HG02884 (cell line): ENCODE data around the gene DRG2.

ENCODE experiments used
- ATAC-seq: cut with Tn5 transposase; IDR thresholded peaks from one replicate; pipeline ENCODE4 v1.9.1; 2021; ENCODE audit warnings: mild to moderate bottlenecking, moderate library complexity; ENCODE audit not compliant: unreplicated experiment

The DRG2 gene

DNA sequence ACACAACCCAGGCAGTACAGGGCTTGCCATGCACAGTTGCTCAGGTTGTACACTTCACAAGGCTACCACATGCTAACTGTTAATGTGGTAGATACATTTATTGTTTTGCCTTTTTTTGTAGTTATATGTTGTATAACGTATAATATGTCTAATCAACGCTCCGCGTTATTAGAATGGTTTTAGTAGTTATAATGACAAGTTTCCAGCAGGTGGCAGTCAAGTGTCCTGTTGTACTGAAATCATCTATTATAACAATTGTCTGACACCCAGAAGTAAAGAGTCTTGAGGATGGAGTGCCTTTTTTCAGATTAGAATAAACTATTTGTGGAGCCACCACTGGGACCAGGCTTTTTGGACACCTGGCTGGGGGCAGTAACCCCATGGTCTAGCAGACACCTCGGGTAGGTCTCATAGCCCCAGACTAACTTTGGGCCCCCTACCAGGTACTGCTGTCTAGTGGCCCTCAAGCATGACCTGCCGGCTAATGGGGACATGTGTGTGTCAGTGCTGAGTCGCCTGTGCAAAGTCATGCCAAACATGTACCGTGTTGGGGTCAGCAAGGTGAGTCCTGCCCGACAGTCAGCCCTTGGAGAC lies 53.6 kb downstream of the DRG2 start:
- no peak for ATAC-seq

DNA sequence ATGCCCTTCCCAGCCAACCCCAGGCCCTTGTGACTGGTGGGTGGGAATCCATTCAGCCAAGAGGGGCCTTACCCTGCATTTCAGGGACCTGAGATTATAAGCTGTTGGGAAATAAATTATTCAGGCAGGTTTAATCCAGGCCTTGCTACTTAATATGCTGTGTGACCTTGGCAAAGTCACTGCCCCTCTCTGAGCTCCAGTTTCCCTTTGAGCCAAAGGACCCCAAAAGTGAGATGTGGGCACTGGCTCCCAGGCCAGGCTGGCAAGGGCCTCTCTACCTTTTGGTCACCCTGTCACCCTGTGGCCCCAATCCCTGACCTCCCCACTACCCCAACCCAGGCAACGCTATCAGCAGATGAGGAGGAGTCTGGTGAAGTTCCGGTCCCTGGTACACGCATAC lies 54.7 kb downstream of the DRG2 start:
- no peak for ATAC-seq

DNA sequence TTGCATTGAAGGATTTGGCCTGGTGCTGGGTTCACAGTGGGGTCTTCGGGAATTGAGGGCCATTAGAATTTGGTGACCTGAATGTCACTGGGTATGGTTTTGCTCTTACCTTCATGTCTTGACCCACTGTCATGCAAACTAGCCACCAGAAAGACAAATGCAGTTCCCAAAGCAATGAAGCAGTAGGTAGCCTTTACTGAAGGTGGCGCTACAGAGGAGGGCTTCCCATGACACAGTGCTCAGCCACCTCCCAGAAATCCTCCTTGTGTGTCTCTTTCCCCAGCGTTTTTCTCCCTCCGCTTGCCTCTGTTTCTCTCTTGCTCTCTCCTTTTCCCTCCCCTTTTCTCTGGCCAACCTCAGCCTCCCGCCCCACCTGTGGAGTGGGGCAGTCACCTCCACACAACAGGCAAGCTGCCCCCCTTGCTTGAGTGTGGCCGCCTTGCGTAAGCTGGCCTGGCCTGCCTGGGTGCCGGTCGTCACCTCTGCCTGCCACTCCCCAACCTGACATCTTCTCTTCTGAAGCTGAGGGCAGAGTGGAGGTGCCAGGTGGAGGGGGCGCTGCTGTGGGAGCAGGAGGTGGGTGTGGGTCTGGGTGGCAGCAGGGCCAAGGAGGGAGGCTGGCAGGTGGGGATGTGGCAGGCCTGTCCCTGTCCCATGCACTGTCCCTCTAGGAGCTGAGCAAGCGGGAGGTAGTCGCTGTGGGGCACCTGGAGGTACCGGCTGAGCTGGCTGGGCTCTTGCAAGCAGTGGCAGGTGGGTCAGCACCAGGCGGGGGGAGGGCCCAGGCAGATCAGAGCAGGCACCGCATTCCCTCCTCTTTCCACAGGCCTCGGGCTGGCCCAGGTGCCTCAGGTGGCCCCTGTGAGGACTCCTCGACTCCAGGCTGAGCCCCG lies 55.5 kb downstream of the DRG2 start:
- ATAC-seq = no peak

DNA sequence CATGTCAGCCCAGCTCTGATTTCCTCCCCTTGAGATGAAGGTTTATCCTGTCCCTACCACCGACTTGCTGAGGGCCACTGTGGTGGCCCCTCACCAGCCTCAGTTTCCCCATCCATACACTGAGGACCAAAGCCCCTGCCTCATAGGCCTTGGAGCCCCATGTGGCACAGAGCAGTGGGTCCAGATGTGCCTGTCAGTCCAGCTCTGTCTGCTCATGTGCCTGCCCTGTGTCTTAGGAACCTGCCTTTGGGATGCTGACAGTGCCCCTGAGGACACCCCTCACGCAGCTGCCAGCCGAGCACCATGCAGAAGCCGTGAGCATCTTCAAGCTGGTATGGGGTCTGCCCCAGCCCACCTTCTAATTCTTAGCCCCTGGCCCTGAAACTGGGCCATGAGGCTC lies 56.5 kb downstream of the DRG2 start:
- ATAC-seq = no peak

DNA sequence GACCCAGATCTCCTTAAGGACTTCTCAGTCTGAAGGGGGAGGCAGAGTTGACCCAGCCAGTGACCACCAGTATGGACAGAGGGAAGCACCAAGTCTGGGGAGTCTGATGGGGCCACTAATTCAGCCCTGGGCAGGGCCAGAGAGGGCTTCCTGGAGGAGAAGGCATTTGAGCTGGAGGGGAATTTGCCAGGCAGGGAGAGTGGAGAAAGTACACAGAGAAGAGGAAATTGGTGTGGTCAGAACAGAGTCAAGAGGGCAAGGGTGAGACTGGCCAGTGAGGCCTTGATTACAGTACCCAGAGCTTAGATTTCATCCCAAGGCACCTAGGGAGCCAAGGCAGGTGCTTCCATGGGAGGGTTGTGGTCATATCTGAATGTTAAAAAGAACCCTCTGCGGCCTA lies 57.1 kb downstream of the DRG2 start:
- no peak for ATAC-seq

DNA sequence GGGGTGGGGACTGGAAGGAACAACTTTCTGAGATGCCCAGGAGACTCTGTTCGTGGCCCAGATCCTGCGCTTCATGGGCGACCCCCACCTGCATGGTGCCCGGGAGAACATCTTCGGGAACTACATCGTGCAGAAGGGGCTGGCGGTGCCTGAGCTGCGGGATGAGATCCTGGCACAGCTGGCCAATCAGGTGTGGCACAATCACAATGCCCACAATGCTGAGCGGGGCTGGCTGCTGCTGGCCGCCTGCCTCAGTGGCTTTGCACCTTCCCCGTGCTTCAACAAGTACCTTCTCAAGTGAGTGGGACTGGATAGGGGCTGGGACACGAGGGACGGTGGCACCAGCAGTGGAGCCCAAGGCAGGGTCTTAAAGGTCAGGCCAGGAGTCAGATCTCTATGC lies 58.1 kb downstream of the DRG2 start:
- no peak for ATAC-seq

DNA sequence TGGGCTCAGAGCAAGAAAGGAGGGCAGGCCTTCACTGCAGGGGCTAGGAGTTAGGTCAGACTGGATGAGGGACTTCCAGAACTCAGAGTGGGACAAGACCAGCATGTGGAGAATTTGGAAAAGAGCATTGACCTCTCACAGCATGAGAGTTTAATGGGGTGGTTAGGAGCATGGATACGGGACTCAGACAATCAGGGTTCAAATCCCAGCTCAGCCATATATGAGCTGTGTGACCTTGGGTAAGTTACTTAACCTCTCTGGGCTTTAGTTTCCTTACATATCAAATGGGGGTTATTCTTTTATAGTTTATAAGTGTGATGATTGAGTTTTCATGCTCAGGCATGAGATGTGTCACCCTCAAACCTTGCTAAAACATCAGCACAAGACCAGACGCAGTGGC lies 58.5 kb downstream of the DRG2 start:
- no peak for ATAC-seq

DNA sequence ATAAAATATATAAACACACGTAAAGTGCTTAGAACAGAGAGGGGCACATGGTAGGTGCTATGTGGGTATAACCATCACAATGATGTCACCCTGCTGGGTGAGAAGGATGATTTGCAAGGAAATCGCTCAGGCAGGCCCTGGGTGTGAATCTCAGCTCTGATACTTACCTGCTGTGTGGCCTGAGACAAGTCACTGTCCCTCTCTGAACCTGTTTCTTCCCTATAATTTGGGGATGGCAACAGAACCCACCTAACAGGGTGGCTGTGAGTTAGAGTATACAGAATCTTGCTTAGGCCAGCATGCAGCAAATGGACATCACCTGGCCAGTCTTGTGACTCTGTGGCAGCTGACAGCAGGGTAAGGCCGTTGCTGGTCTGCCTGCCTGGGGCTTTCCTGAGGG lies 59.2 kb downstream of the DRG2 start:
- no peak for ATAC-seq

DNA sequence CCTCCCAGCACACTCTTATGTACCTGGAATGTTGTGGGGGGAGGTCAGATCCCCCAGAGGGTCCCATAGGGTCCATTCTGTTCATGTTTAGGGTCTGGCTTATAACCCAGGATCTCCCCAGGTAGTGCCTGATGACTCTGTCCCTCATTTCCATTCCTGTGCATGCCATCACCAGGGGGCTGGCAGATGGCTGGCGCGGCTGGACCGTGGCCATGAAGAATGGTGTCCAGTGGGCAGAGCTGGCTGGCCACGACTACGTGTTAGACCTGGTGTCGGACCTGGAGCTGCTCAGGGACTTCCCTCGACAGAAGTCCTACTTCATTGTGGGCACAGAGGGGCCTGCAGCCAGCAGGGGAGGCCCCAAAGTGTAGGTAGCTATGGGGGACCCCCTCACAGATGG lies 60.8 kb downstream of the DRG2 start:
- no peak for ATAC-seq

DNA sequence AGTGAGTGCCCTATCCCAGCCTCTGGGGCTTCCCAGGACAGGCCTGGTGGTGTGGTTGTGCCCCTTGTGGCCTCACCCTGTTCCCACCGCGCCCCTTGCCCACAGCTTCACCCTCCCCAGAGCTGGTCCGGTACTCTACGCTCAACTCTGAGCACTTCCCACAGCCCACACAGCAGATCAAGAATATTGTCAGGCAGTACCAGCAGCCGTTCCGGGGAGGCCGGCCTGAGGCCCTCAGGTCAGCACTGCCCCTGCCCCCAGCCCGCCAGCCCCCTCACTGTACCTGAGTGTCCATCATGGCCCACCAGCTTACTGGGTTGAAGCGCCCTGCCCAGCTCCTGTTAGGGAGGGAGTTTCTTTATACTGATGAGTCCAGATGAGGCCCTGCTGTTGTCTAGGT lies 63.5 kb downstream of the DRG2 start:
- no peak for ATAC-seq

DNA sequence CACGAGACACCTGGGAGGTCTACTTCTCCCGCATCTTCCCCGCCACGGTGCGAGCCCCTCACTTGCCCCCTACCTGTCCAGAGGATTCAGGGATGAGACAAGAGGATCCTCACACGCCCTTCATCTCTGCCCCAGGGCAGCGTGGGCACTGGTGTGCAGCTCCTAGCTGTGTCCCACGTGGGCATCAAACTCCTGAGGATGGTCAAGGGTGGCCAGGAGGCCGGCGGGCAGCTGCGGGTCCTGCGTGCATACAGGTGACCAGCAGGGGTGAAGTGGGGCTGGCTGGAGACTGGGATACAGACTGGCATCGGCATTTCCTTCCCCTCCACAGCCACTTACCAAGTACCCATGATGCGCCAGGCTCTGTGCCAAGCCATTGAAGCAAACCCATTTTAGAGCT lies 67.4 kb downstream of the DRG2 start:
- ATAC-seq = no peak

DNA sequence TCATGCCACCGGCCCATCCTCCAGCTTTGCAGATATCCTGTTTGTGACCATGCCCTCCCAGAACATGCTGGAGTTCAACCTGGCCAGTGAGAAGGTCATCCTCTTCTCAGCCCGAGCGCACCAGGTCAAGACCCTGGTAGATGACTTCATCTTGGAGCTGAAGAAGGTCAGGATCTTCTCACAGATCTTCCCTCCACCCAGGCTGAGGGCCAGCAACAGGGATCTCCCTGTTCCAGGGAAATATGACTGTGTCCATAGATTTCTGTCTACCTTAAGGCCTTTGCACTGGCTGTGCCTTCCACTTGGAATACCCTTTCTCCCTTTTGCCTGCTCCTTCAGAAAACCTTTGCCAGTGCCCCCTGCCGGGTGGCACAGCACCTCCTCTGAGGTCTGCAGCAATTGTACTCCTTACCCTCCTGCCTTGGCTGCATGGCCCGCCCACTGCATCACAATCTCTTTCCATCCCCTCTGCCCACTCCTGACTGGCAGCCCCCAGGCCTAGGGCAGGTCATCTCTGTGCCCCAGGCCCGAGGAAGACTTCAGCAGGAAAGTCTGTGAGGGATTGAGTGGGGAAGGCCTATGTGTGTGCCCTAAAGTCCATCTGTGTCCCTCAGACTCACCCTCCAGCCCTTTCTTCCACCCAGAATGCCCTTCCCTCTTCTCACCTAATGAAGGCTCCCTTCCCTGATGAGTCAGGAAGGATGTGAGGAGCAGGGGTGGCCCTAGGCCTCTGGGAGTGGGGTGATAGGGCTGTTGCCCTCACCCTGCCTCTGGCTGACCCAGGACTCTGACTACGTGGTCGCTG lies 68.6 kb downstream of the DRG2 start:
- ATAC-seq = no peak

DNA sequence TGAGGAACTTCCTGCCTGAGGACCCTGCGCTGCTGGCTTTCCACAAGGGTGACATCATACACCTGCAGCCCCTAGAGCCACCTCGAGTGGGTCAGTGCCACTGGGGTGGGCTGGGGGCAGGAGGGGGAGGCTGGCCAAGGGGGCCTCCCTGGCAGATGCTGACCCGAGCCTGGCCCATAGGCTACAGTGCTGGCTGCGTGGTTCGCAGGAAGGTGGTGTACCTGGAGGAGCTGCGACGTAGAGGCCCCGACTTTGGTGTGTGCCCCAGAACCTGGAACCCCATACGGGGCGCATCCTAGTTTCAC lies 69.2 kb downstream of the DRG2 start:
- no peak for ATAC-seq
